HG02943 (cell line): Measurements from ENCODE around the gene SYTL5.
"Not testable (repeated sequence)": the region's sequence is repeated elsewhere in the genome, so short reads cannot be mapped to it uniquely, and the experiment has no call there.

ENCODE experiments used
- ATAC-seq: cut with Tn5 transposase; IDR thresholded peaks from one replicate; pipeline ENCODE4 v1.9.1; 2021; ENCODE audit warnings: mild to moderate bottlenecking, low read depth, moderate library complexity; ENCODE audit not compliant: unreplicated experiment

The SYTL5 gene

DNA sequence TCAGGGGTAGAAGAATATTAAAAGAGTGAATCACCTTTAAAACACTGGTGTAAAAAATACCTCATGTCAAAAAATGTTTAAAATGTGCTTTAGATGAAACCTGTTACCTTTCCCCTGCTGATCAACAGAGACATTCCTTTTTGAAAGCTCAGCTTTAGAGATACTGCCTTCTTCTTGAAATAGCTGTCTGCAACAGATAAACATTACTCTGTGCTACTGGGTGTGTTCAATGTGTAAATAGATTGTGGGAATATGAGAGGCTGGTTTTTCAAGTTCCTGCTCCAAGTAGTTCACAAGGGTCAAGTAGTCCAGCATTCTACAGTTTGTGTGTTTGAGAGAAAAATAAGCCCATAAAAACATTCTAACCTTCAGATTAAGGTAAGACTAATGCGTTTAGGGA lies at the start of gene SYTL5:
Gene SYTL5, plus strand, starts transcription at position 263 of the 400 bp plus-strand sequence. CDS start 27,337 bp downstream, outside the sequence.
- ATAC-seq: no peak

DNA sequence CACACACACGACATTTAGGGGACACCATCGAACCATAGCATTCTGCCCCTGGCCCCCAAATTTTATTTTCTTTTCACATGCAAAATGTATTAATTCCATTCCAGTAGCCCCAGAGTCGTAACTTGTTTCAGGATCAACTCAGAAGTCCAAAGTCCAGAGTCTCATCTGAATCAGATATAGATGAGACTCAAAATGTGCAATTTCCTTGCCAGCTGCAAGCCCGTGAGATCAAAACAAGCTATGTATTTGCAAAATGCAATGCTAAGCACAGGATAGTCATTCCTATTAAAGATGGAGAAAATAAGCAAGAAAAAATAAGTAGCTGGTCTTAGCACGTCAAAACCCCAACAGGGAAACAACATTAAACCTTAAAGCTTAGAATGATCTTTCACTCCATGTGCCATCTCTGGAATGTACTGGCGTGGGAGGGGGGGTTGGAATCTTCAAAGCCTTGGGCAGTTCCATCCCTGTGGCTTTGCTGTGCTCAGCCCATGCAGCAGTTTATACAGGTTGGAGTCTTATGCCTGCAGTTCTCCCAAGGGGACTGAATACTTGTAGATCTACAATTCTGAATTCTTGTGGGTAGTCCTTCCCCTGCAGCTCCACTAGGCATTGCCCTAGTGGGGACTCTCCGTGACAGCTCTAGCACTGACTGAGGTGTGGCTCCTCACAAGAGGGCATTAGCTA lies 47.7 kb upstream of the SYTL5 start:
- ATAC-seq: no peak

DNA sequence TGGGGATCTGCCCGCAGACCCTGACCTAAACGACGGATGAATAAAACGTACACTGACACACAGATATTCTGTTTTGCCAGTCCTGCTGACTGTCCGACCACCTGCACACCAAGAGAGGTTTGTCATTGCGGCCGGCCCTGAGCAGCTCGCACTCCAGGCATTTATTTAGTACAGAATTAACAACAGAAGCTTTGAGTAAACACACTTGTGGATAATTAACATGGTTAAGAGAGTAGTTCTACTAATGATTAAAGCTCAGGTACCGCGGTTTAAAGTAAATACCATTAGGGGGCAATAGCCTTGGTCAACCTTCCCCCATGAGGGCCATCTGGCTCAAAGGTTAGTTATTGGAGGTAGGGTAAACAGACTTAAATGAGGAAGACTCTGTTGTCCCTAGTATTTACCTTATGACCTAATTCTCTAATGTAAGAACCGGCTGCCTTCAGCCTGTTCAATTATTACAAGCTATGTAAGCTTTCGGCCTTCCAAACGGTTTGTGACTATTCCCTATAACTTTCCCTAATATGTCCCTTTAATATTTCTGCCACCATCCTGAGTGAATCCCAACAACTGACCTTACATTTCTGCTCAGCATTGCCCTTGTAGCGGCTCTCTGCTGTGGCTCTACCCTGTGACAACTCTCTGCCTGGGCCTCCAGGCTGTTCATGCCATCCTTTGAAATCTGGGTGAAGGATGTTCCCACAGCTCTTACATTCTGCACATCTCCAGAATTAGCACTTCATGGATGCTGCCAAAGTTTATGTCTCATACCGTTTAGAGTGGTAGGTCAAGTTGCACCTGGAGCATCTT lies 46.9 kb upstream of the SYTL5 start:
- ATAC-seq: no peak

DNA sequence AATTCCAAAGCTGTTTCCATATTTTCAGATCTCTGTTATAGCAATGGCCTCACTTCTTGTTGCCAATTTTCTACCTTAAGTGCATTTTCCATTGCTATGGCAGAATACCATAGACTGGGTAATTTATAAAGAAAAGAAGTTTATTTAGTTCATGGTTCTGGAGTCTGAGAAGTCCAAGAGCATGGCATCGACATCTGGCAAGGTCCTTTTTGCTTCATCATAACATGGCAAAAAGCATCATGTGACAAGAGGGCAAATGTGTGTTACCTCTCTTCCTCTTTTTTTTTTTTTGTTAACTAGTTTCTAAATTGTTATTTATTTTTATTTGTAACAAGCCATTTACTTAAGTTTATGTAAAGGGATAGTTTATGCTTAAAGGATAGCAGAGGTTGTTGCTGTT lies 45.2 kb upstream of the SYTL5 start:
- no peak for ATAC-seq

DNA sequence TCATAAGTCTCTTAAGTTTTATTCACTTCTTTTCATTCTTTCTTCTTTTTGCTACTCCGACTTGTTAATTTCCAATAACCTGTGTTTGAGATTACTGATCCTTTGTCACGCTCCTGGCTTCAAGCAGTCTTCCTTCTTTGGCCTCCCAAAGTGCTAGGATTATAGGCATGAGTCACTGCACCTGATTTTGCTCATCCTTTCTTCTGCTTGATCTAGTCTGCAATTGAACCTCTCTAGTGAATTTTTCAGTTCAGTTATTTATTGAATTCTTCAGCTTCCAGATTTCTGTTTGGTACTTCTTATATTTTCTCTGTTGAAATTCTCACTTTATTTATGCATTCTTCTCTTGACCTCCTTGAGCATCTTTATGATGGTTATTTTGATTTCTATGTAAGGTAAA lies 38.6 kb upstream of the SYTL5 start:
- no peak for ATAC-seq

DNA sequence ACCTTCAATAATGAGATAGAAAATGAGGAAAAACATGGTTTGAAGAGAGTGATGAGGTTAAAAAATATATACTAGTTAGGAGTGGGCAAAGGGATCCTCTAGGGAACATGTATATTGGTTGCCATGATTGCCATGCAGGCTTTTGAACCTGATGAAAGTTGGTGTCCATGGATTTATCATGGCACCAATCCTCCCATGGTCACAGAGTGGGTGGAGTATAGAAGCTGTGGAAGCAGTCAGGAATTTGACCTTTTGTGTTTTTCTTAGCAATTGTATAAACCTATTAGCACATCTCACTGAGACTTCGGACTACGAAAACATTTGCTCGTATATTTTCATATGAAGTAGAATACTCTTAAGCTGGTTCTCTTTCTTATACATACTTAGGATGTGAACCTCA lies 30.9 kb upstream of the SYTL5 start:
- no peak for ATAC-seq

DNA sequence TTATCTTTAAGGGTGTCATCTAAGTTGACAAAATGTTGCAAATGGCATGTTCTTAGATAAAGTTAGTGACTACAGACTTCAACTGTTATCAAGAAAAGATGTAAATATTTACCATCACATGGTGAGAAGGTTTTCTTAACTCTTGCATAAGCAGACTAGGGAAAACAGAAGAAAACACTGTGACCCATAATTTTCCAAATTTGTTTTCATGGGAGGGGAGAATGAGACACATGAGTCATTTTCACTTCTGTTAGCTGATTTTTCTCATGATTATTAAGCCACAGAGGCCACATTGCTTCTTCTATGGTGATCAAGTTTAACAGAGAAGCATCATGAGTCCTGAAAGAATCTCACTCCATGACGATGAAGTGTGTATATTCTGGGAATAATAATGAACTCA lies 30.2 kb upstream of the SYTL5 start:
- no peak for ATAC-seq

DNA sequence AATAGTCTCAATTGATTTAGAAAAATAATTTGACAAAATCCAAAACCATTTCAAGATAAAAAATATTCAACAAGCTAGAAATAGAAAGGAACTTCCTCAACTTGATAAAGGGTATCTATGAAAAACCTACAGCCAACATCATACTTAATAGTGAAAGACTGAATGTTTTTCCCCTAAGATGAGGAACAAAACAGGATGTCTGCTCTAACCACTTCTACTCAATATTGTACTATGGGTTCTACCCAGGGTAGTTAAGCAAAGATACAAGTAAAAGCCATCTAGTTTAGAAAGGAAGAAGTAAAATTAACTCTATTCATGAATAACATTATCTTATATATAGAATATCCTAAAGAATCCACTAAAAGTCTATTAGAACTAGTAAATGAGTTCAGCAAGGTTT lies 21.5 kb upstream of the SYTL5 start:
- no peak for ATAC-seq

DNA sequence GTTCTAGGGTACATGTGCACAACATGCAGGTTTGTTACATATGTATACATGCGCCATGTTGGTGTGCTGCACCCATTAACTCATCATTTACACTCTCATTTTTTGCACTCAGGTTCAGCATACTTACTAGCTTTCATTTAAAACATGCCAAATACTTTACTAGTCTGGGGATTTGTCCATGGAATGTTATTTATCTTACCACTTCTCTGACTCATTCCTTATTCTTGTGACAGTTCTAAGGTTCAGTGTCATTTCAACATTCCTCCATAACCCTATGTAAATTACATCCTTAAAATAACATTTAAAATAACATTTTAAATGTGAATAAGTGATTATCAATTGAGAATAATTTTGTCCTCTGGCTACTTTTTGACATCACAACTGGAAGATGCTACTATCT lies 19.5 kb upstream of the SYTL5 start:
- ATAC-seq: no peak

DNA sequence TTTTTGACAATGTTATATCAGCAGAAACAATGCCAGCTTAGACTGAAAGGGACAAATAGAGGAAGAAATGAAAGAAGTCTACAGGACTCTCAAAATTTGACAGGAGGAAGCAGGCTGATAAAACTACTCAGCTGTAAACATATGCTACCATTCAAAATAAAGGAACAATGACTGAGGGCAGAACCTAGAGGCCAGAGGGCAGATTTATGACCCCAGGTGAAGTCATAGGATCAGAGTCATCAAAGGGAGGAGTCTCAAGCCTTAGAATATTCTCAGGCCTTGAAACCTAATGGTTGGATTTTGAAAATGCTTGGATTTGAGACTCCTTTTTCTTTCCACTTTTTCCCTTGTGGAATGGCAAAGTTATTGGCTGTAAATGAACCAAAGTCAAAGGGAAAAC lies 17.0 kb upstream of the SYTL5 start:
- ATAC-seq: no peak

DNA sequence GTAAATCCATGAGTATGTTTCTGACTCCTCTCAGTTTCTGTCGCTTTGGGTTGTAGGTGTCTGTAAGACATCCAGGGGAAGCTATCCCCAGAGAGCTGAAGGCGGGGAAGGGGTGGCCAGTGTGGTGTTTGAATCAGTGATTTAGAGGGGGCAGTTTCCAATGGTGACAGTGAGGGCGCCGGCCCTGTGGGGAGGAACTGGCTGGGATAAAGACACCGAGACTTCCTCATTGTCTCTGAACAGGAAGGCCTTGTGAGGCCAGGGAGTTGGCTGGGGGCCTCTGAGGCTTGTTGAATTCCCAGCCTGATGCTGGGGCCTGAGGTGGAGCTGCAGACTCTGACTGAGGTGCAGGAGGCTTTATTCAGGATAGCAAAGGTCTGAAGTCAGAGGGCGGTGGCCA lies 15.1 kb upstream of the SYTL5 start:
- ATAC-seq: not testable (repeated sequence)

DNA sequence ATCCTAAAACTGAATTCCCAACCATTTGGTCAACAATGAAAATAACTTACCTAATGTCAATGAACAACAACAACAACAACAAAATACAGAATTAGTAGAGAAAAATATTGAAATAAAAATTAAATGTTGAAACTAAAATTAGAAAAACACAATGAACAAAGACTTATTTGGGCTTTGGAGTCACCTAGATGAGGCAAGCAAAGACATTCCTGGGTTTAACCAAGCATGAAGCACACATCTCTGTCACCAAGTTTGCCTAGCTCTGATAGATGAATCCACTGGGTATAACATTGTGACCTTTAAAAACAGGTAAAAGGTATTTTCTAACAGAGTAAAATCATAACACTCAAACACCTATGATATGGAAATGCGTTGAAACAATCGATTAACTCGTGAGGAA lies 13.2 kb upstream of the SYTL5 start:
- ATAC-seq: no peak

DNA sequence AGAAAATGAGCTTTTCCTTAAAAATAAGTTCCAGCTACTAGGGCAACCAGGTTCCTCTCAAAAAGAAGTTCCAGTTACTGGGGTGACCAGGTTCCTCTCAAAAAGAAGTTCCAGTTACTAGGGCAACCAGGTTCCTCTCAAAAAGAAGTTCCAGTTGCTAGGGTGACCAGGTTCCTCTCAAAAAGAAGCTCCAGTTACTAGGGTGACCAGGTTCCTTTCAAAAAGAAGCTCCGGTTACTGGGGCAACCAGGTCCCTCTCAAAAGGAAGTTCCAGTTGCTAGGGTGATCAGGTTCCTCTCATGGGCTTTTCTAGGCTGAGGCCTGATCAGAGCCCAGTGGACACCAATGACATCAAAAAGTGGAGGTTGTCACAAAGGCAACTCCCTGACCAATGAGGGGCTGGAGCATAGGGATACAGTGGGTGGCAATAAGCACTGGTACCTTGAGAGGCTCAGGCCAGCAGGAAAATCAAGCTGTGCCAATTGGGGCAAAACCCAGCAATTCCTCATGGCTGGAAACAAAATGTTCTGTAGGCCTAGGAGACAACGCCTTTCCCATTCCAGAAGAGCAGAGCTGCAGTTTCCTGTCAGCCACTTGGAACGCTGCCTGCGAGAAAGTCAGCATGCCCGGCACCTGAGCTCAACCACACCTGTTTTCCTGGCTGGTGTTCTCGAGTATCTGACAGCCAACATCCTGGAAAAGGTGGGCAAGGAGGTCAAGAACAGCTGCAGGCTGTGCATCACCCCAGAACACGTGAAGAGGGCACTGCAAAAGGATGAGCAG lies 12.3 kb upstream of the SYTL5 start:
- no peak for ATAC-seq

DNA sequence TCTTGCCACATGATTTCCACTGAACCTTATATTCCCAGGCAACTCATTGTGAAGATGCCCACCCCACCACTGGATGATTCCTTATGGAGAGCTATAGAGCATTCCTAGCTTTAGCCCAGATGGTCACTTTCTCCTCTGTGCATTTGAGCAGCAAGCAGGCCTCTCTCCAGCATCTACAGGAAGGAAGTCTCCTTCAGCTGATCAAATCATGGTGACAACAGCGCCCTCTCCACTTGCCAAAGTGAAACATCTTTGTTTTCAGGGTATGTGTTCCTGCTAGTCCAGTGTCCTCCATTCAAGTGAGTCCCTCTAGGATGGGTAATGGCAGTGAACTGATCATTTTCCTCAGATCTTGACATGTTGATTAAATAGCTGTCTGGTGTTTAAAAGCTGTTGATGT lies 10.9 kb upstream of the SYTL5 start:
- no peak for ATAC-seq

DNA sequence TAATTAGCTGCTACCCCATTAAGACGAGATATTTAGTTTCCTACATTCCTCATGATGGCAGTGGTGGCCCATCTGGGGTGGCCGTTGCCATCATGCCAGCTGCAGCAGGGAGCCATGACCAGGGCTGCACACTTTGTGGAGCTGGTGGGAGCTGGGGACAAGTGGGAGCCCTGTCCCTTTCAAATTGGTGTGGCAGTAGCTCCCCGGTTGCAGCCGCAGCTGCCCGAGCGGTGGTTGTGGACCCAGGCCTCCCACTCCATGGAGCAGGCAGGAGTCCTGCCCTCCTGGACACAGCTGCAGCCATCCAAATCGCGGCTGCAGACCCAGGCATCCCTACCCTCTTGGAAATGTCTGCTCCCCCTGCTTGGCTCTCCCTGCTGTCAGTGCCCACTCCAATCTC lies 9.3 kb upstream of the SYTL5 start:
- no peak for ATAC-seq

DNA sequence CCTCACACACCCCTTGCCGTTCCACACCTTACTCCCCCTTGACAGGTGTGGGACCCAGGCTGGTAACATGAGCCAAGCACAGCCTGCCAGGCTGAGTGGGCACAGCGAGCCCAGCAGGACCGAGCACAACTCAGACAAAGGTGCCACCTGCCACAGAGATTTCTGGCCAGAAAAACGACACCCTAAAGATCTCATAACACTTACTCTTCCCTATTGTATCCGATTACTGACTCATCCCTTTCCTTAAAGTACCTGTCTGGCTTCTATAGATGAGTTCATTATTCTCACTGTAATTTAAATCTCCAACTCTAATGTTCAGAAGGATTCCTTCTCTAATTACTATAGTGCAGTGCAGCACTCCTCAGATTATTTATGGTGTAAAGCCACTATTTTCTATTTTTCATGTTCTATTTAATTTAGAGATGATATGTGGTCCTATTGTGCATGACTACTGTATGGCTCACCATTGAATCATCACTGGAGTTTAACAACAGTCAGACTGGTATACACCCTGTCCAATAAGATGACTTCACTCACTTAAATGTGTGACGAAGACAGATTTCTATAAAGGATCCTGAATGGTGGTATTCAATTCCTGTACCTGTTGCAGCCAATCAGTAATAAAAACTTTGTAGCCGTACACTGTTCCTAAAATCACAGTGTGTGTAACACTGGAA lies 7.6 kb upstream of the SYTL5 start:
- no peak for ATAC-seq

DNA sequence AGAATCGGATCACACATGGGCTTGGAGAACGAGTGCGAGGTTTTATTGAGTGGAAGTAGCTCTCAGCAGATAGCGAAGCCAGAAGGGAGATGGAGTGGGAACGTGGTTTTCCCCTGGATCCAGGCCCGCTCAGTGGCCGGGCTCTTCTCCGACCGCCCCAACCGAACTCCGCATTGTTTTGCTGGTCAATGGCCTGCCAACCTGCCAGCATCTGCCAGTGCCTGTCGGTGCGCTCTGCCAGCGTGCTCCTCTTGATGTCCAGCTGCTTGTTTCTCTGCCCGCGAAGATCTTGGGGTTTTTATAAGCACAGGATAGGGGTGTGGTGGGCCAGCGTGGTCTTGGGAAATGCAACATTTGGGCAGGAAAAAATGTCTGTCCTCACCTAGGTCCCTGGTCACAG lies 5.6 kb upstream of the SYTL5 start:
- no peak for ATAC-seq

DNA sequence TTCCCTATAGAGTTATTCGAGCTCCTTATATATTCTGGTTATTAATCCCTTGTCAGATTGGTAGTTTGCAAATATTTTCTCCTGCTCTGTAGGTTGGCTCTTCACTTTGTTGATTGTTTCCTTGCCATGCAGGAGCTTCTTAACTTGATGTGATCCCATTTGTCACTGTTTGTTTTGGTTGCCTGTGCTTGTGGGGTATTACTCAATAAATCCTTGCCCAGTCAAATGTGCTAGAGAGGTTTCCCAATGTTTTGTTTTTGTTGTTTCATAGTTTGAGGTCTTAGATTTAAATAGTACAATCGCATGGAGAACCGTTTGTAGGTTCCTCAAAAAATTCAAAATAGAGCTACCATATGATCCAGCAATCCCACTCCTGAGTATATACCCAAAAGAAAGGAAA lies 2.3 kb upstream of the SYTL5 start:
- no peak for ATAC-seq

DNA sequence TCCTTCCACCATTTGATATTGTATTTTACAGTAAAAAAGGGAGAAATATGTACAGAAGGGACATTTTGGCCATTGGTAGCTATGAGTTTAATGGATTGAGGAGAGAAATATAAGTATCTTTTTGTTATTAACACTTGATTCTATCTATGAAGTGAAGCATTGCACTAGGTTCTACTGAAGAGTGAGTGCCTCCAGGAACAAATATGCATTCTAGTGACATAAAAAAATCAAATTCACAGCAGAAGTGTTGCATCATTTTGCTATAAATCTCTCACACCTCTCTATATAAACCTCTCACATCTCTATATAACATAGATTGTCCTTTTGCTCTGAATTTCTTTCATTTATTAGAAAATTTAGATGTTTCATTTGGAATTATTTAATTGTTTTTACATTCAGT lies 425 bp downstream of the SYTL5 start:
- ATAC-seq: no peak

DNA sequence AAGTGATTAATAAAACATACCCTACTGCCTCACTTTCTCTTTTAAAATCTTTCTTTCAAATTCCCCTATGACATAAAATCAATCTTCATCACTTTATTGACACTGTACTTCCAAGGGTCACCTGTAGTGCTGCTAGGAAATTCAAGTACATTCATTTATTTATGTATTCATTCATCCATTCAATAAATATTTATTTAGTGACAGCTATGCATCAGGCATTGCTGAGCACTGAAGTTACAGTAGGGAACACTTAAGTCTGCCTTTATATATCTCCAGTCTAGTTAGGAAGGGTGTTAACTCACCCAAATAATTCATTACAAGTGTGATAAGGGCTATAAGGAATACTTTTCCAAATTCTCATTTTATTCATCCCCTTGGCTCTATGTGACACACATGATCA lies 2.3 kb downstream of the SYTL5 start:
- no peak for ATAC-seq

DNA sequence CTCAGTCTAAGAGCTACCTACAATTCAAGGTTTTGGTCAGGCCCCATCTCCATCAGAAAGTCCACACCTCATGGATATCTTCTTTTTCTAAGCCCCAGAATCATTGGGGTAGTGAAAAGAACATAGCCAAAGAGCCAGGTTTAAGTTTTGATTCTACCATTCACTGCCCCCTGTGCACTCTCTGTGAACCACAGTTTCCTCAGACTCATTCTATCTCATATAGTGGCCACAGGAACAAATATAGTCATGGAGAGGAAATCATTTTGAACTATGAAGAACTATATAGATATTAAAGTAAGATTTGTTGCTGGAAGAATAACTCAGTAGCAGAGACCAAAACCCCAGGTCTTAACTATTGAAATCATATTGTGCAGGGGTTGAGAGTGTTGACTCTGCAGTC lies 3.3 kb downstream of the SYTL5 start:
- ATAC-seq: no peak
